GM20431 (cell line): ENCODE data around the gene GNB1L.

Source experiments
- in situ Hi-C: fragments of 300-500 bp; cut with MseI, MboI; formaldehyde crosslinking; loops from one replicate; pipeline ENCODE4 v1.15.0; 2020; ENCODE audit warnings: low sequenced_read_pairs; ENCODE audit not compliant: unreplicated experiment

The GNB1L gene

DNA sequence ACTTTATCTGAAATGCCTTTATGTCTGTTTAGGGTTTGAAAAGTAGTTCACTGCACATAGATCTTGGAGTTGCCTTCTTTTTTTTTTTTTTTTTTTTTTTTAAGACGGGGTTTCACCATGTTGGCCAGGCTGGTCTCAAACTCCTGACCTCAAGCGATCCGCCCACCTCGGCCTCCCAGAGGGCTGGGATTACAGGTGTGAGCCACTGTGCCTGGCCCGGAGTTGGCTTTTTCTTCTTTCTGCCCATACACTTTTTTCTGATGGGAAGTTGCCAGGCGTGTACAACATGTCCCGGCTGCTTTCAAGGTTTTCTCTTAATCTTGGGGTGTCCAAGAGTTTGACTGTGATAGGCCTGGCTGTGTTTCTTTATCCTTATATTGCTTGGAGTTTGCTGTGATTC is 12.9 kb upstream of the GNB1L start:
- in situ Hi-C loops = no loop called here

GRCh38 chr22:19866665-19867009 is 12.0 kb upstream of the GNB1L start:
- in situ Hi-C loops = no loop called here

GRCh38 chr22:19865141-19865829 is 10.6 kb upstream of the GNB1L start:
- in situ Hi-C loops = no loop called here

- in situ Hi-C loops = no loop called here
These were observed 9.9 kb upstream of the GNB1L start for GRCh38 chr22:19864538-19865106.

DNA sequence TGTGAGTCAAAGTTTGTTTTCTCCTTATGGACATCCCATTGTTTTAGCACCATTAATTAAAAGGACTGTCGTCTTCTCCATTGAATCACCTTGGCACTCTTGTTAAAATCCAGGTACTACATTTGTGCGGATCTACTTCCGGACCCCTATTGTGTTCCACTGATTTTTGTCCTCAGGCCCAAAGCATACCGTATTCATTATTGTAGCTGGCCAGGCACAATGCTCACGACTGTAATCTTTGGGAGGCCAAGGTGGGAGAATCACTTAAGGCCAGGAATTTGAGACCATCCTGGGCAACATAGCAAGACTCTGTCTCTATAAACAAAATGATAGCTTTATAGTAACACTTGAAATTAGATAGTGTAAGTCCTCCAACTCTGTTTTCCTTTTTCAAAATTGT is 8.9 kb upstream of the GNB1L start:
- in situ Hi-C loops = no loop called here

DNA sequence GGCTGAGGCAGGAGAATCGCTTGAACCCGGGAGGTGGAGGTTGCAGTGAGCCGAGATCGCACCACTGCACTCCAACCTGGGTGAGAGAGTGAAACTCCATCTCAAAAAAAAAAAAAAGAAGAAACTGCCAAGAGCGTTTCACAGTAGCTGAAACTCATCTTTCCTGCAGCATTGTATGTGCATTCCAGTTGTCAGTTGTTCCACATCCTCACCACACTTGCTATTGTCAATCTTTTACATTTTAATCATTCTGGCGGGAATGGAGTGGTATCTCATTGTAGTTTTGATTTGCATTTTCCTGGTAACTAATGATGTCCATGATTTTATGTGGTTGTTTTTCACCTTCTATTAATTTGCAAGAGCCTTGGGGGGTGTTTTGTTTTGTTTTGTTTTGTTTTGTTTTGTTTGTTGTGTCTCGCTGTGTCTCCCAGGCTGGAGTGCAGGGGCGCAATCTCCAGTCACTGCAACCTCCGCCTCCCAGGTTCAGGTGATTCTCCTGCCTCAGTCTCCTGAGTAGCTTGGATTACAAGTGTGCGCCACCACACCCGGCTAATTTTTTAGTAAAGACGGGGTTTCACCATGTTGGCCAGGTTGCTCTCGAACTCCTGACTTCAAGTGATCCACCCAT is 8.1 kb upstream of the GNB1L start:
- in situ Hi-C loops = no loop called here

- in situ Hi-C loops = no loop called here
These were observed 5.3 kb upstream of the GNB1L start for GRCh38 chr22:19859861-19860510.

DNA sequence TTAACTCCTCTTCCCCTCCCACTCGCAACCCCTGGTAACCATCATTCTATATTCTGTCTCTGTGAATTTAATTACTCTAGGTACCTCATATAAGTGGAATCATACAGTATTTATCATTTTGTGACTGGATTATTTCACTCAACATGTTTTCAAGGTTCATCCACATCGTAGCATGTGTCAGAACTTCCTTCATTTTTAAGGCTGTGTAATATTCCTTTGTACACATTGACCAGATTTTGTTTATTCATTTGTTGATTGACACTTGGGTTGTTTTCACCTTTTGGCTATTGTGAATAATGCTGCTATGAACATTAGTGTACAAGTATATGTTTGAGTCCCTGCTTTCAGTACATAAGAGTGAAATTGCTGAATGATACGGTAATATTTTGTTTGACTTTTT is 2.7 kb upstream of the GNB1L start:
- in situ Hi-C loops = no loop called here

DNA sequence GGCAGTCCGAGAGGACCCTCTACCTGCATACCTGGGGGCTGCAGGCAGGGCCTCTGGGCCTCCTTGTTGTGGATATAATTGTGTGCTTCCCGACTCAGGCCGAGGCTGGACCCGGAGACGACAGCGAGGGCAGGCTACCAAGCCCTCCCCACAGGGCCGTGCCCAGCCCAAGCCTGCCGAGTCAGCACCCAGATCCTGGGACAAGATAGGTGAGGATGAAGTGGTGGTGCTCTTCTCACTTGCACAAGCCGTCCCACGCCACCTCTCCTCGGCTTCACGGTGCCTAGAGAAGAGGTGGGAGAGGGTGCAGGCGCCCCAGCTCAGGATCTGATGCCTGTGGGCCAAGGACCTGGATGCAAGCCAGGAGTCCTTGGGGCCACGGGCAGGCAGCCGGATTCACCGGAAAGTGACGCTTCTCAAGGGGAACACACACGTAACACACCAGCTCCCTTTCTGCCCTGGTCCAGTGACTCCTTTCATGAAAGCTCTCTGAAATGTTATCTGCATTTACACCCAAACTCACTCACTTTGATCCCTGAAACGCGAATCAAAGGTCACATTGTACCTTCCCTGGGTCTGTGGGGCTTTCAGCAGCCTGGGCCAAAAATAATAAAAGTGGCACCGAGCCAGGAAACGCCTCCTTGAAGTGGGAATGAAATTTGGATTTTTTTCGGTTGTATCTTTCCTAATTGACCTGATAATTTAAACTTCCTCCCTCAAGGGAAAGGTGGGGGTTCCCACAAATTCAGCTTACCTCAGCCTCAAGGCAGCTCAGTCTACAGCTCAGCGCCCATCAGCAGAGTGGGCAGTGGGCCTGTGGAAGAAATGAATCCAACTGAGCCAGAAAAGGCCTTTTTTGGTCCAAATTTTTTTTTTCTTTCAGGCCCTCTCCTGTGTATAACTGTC is 1.1 kb upstream of the GNB1L start:
- in situ Hi-C loops = no loop called here

GRCh38 chr22:19853879-19854777 is 546 bp downstream of the GNB1L start:
- in situ Hi-C loops = no loop called here

- in situ Hi-C loops = no loop called here
These were observed 1.4 kb downstream of the GNB1L start for GRCh38 chr22:19853058-19853878.

DNA sequence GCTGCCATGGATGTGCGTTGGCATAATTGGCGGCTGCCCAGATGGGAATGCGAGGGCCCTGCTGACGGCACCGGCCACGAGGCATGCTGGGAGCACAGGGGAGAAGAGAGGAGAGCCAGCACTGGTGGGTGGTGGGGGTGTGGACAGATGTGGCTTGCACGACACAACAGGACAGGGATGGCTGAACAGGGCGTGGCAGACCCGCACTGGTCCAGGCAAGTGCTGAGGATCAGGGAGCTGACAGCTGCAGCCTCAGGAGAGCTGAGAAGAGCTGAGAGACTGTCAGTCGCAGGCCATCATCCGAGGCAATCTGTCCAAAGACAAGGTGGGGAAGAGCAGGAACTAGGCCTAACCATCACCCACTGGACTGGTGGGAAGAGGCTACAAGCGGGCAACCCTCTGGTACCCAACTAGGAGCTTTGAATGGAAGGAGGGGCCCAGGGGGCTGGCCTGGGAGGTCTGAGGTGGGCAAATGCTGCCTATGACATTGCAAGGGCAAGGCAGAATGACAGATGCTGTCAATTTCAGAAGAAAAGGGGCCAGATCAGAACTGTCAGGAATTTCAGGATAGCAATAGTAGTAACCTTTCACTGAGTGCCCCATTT is 2.4 kb downstream of the GNB1L start:
- in situ Hi-C loops = no loop called here

- in situ Hi-C loops = no loop called here
These were observed 3.1 kb downstream of the GNB1L start for GRCh38 chr22:19851291-19852176.

- in situ Hi-C loops = no loop called here
These were observed 3.9 kb downstream of the GNB1L start for GRCh38 chr22:19850763-19851109.

DNA sequence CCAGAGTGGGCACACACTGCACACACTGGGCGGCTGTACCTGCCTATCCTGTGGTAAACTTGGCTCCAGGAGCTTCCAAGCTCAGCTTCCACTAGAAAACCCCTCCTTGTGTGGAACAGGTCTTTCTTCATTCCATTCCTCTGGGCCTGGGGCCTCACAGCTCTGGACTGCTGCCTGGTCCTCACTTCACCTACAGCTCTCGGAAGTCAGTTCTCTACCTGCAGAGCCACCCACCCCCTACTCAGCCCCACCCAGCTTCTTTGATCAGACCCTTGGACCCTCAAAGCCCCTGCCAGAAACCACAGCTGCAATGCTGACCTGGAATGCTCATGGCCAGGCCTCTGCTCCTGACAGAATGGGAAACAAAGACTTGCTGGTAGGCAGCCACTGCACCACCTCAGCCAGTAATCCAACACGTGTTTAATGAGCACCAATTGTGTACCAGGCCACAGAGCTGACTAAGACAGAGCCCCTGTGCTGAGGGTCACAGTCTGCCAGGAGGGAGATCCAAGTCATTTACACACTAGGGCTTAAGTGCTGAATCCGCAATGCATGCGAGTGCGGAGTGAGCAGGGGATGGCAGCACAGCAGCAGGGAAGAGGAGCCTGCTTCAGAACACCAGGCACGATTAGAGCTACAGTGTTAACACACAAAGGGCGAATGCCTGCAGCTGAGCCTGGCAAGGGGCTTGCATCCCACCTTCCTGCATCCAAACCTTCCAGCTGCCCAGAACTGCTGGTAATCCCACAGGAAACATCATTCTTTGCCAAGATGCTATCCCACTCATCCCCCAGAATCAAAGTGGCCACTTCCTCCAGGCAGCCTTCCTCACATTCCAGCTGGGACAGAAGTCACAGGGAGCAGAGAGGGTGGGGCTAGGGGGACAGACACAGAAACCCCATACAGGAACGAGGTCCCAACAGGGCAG is 4.6 kb downstream of the GNB1L start:
- in situ Hi-C loops = no loop called here
